ENCODE results near the gene GAL. TPM values are rescaled to one million over a fixed set of nuclear protein-coding genes. Genes with fewer than 3 reads are reported as not detected.
A peak's percentile ranks its signal among the peaks of the same experiment; 100 is the strongest.
"Not testable (repeated sequence)": the region's sequence is repeated elsewhere in the genome, so short reads cannot be mapped to it uniquely, and the experiment has no call there.

The GAL gene
- polyA plus RNA-seq (ENCODE audit: insufficient read length in 4 of 4): 1 to 10 TPM in 2 of 4 donors, under 1 TPM in 2; 0.20 to 1.2 (median 0.76) TPM

GRCh38 chr11:68684385-68685356 is at the start of gene GAL:
Gene GAL (plus strand): TSS chr11:68684544. CDS start chr11:68684924, 380 bp downstream.
- peak in 1 of 4 donors; percentile 6 for DNase-seq (ENCODE audit: low read depth in 4 of 4, low spot score in 3 of 4)

GRCh38 chr11:68634606-68635005 is 49.7 kb upstream of the GAL start:
- DNase-seq (ENCODE audit: low read depth in 4 of 4, low spot score in 3 of 4): not testable (repeated sequence)

- not testable (repeated sequence) for DNase-seq (ENCODE audit: low read depth in 4 of 4, low spot score in 3 of 4)
Measured at GRCh38 chr11:68635172-68635571, 49.2 kb upstream of the GAL start.

DNA sequence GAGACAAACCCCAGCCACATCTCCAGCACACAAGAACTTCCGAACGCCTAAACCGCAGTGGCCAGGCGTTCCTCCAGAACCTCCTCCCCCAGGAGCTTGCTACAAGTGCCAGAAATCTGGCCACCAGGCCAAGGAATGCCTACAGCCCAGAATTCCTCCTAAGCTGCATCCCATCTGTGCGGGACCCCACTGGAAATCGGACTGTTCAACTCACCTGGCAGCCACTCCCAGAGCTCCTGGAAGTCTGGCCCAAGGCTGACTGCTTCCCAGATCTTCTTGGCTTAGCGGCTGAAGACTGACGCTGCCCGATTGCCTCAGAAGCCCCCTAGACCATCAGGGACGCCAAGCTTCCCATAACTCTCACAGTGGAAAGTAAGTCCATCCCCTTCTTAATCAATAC is 48.5 kb upstream of the GAL start:
- DNase-seq (ENCODE audit: low read depth in 4 of 4, low spot score in 3 of 4): not testable (repeated sequence)

GRCh38 chr11:68639322-68639721 is 45.0 kb upstream of the GAL start:
- not testable (repeated sequence) for DNase-seq (ENCODE audit: low read depth in 4 of 4, low spot score in 3 of 4)

DNA sequence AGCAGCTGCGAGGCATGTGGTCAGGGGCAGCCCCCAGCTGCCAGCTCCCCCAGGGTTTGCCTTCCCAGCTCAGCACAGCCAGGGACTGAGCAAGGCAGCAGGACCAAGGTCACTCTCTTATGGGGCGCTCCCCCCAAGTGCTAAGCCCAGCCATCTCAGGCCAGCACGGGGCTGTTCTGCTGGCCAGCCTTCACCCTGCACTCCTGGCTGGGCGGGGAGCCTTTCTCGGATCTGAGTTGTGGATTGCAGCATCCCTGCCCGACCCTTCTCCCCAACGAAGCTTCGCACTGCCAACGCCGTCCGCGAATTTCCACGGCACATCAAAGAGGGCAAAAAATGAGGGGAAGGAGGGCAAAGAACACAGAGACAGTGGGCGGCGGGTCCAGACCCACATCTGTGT is 42.5 kb upstream of the GAL start:
- DNase-seq (ENCODE audit: low read depth in 4 of 4, low spot score in 3 of 4): no peak

GRCh38 chr11:68643585-68643984 is 40.8 kb upstream of the GAL start:
- no peak for DNase-seq (ENCODE audit: low read depth in 4 of 4, low spot score in 3 of 4)

DNA sequence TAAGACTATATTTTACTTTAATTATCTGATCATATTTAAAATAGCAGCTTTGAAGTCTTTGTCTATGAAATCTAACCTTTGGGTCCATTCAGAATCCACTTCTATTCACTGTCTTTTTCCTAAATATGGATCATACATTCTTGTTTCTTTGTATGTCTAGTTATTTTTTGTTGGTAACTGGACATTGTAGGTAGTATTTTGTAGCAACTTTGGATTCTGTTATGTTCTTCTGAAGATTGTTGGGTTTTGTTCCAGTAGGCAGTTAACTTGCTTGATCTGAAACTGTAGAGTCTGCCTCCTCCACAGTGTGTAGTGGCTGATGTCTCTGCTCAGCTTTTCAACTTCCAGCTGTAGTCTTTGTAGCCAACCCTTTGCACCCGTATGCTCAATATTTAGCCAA is 37.5 kb upstream of the GAL start:
- DNase-seq (ENCODE audit: low read depth in 4 of 4, low spot score in 3 of 4): no peak

GRCh38 chr11:68649851-68650555 is 34.3 kb upstream of the GAL start:
- DNase-seq (ENCODE audit: low read depth in 4 of 4, low spot score in 3 of 4): no peak

DNA sequence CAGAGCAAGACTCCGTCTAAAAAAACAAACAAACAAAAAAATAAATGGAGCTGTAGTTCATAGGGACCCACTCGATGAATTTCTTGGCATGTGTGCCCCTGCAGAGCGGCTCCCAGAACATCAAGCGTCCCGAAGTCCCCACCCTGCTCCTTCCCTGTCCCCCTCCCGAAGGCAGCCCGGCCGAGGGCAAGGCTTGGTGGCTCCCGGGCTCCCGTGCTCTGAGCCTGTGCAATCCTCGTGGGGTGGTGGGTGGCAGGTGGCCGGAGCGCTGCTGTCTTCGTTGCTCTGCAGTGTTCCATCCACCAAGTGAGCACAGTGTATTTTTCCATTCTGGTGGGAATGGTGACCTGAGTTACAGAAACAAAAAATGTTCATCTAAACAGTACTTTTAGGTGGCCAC is 33.5 kb upstream of the GAL start:
- DNase-seq (ENCODE audit: low read depth in 4 of 4, low spot score in 3 of 4): no peak

DNA sequence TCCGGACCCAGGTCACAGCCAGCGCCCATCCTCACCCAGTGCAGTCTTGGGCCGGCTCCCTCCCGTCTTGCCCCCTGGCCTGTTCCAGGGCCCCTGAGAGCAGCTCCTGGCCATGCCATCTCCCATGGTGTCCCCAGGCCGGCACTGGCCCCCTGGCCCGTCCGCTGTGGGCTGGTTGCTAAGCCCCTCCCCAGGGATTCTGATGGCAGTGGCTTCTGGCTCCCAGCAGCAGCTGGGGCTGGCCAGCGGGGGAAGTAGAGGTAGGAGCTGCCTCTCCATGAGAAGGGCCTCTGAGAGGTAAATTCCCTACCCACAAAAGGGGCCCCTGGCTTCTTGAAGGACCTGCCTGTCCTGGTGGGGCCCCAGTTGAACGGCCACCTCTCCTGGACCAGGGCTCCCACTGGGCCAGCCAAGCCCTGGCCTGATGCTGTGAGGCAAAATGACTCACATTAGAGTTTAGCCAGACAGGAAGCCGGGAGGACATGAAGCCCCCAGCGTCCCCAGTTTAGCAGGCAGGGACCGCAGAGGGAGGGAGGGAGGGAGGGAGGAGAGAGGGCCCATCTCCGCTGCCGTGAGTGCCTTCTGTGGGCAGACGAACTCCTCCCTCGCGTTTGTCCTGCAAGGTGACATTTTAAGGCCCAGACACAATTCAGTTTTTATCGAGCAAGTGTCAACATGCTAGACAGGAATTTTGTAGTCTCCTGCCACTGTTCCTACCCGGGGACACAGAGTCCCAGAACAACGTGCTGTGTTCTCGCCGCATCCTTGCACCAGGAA is 32.9 kb upstream of the GAL start:
- DNase-seq (ENCODE audit: low read depth in 4 of 4, low spot score in 3 of 4): no peak

- no peak for DNase-seq (ENCODE audit: low read depth in 4 of 4, low spot score in 3 of 4)
Measured at GRCh38 chr11:68651985-68652682, 32.2 kb upstream of the GAL start.

GRCh38 chr11:68652683-68653156 is 31.6 kb upstream of the GAL start:
- no peak for DNase-seq (ENCODE audit: low read depth in 4 of 4, low spot score in 3 of 4)

DNA sequence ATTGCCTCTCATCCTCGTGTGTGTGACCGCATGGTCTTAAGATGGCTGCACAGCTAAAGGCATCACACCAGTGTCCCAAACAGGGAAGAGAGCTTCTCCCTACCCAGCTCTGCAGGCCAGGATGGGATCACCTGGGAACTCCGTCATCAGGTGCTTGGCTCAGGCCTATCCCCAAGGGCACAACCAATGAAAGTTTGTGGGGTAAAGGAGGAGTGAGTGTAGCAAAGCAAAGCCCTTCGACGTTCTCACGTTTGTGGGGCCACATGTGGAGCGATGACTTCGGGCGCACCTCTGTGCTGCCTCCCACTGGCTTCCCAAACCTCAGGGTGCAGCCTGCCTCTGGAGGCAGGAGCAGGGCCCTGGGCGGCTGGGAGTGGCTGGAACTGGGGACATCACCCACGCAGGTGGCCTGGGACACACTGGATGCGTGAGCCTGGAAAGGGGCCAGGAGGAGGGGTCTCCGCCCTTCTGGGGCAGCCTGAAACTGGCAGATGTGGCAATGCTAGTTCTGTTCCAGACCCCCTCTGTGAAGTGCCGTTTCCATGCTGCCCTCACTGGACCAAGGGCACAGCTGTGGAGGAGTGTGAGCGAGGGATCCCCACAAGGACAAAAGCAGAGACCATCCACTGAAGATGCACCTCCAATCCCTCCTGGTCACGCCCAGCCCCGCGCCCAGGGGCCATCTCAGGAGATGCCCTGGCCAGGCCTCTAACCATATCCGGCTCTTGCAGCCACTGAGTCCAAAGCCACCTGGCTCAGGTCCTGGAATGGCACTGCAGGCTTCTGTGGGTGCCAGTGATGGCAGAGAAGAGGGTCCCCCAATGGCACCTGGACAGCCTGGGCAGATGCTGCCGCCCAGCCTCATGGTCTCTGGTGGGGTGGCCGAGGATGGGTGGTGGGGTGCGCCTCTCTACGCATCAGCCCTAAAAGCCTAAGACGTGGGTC is 30.6 kb upstream of the GAL start:
- DNase-seq (ENCODE audit: low read depth in 4 of 4, low spot score in 3 of 4): no peak

GRCh38 chr11:68654978-68655377 is 29.4 kb upstream of the GAL start:
- no peak for DNase-seq (ENCODE audit: low read depth in 4 of 4, low spot score in 3 of 4)

DNA sequence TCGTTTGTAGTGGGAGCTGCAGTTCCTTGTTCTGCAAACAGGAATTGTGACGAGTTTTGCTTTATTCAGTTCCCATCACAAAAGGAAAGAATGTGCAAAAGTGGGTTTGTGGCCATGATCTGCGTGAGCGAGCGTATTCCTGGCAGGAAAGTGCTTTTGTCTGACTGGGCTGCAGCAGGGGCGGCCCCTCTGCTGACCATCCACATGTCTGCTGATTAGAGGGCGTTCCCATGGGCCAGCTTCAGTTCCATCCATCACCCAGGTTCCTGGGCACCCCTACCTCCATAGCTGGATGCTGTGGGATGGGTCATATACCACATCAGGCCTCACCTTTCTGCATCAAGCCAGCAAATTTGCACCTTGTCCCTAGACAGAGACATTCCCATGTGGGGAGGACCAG is 28.9 kb upstream of the GAL start:
- DNase-seq (ENCODE audit: low read depth in 4 of 4, low spot score in 3 of 4): no peak

DNA sequence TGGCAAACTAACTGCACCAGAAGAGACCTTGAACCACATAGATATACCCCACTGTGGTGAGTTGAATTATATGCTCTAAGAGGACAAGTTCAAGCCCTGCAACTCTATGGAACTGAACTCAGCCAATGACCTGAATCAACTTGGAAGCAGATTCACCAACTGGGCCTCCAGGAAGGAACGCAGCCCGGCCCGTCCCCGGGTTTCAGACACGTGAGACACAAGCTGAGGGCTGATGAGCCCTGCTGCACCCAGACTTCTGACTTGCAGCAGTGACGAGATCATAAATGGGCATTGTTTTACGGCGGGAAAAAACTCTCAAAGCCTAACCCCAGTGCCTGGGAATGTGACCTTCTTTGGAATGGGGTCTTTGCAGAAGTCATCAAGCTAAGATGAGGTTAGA is 28.5 kb upstream of the GAL start:
- DNase-seq (ENCODE audit: low read depth in 4 of 4, low spot score in 3 of 4): no peak

DNA sequence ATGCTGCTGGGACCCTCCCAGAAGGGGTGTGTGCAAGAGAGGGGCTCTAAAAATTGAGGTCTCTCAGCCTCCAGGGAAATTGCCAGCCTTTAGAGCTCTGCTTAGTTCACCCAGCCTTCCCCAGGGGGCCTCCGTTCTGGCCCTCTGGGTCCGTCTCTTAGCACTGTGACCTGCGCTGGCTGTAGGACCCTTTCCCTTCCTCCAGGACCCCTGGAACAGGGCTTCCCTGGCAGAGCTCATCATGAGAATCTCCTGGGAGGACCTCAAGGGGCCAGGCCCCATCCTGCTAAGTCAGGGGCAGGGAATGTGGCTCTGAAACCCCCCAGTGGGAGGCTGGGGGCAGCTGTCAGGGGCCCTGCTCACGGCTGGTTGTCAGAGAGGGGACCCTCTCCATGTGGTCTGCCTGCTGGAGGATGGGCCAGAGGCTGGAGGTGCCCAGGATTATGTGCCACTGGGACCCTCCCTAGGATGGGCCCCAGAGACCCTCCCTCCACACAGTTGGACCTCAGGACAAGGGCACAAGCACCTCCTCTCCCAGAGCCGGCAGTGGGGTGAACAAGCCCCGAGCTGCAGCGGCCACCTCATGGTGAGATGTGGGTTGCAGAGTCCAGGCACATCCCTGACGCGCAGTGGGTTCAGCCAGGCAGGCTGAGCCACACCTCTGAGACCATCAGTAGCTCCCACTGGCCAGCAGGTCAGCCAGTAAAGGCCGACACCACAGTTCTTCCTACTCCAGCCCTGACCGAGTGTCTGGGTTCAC is 27.1 kb upstream of the GAL start:
- no peak for DNase-seq (ENCODE audit: low read depth in 4 of 4, low spot score in 3 of 4)
